Stimulated activated CD4-positive, alpha-beta T cell treated with anti-CD3 and anti-CD28 coated beads, Interleukin-12 subunit alpha, Interleukin-12 subunit beta, amount 100 ng/mL, for 24 hours (primary cell): ENCODE results near the gene GGA1.
"Not testable (repeated sequence)": the region's sequence is repeated elsewhere in the genome, so short reads cannot be mapped to it uniquely, and the experiment has no call there.

Source experiments
- DNase-seq, 2 experiments: peaks; one replicate each; pipeline ENCODE4 v3.0.0-alpha.2; 2020; ENCODE audit warnings: low read depth in 2 of 2

The GGA1 gene

DNA sequence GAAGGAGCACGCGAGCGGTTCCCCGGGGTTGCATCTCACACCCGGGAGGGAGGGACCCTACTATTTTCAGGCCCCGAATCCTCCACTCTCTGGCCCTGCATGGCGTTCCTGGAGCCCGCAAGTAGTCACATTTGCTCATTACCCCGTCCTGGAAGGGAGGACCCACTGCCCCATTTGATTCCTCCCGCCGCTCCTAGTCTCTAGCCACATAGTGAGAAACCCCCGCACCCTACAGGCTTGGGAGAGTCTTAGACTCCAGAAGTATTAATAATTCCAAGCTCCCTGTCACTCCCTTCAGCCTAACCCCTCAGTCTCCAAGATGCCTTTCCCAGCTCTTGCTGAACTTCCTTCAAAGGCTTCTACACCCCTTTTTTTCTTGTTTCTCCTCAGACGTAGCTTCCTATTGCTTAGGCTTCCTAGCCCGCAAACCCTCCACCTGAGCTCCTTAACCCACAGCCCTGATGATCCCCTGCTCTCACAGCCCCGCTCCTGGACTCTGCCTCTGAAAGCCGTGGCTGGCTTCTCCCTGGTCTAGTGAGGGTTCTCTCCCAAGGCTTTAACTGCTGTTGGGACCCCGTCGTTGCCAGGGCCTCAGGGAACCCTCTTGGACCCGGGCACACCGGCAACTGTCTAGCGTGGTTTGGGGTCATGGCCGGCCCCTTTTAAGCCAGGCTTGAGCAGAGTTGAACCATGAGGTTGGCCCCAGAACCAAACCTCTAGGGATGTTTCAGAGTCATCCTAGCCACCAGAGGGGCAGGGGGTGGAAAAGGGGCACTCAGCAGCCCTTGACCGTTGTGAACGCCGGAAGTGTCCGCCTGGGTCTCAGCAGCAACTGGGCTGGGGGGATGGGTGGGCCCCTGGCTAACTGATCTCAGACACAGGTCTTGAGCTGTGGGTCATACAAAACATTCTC is 862 bp downstream of the GGA1 start:
- no peak for DNase-seq

DNA sequence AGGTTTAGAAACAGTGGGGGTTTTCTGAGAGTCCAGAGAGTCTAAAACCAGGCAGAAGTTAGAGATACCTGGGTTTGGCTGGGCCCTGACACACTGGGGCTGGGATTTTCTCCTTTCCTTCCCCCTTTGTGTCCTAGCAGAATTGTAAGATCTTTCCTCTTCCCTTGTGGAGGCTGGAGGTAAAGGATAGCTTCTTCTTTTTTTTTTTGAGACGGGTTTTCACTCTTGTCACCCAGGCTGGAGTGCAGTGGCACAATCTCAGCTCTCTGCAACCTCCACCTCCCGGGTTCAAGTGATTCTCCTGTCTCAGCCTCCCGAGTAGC is 1.5 kb downstream of the GGA1 start:
- DNase-seq = not testable (repeated sequence)

DNA sequence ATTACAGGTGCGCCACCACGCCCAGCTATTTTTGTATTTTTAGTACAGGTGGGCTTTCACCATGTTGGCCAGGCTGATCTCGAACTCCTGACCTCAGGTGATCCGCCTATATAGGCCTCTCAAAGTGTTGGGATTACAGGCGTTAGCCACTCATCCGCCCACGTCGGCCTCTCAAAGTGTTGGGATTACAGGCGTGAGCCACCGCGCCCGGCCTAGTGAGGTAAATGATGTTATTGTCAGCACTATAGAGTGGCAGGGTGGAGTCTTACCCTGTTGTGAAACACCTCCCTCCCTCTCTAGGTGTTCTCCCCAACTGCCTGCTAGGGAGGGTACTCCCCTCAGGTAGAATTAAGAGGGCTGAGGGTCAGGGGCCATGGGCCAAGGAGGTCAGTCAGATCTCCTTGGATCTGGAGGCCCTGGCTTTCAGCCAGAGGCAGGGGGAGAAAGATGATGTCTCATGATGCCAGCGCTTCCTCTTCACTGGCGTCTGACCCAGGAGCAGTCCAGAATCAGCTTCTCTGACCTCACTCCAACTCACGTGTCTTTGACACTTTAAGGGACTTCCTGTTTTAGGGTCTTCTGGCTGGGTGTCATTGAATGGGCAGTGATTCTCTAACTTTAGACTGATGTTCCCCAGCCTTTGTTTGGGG is 2.0 kb downstream of the GGA1 start:
- DNase-seq = no peak

DNA sequence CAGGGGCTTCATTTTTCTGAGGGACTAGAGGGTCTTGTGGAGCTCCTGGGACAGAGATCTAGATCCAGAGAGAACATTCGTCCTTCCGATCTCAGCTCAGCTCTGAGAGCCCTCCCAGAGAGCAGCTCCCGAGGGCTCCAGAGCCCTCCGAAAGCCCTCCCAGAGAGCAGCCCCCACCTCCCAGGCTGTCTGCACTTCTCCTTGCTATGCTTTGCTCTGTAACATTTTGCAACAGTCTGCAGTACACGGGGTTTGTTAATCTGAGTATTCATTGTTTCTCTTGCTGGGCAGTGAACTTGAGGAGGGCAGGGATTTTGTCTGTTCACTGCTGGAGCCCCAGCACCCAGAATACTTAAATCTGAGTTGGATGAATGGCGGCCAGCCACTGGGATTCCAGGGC is 2.6 kb downstream of the GGA1 start:
- no peak for DNase-seq

DNA sequence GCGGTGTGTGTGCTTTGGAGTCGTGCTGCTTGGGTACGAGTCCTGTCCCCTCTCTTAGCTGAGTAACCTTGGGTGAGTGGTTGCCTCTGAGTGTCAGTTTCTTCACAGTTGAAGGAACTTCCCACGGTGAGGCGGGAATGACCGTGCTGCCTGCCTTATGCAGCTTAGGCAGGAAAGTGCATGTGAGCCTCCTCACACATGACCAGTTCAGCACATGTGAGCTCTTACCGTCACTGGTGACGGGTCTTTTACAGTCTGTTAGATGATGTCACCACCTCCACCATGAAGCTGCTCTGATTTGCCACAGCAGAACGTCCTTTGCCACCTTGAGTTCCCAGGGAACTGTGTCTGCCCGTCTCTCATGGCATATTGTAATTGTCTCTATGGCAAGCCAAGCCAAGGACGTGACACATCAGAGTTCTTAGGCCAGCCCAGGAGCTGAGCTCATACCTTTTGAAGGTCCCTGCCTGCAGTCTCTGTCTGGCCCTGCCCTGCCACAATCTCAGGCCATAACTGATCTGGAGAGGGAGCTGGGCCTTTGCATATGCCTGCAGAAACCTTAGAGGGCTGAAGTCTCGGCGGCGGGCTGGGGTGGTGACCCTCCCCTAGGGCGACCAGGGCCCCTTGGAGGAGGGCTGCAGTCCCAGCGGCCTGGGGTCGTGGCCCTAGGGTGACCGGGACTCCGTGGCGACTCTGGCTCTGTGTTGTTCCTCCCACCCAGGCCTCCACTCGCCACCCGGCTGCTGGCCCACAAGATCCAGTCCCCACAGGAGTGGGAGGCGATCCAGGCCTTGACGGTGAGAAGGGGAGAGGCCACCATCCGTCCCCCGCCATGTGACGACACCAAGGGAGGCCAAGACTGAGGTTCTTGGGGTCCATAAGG is 7.8 kb downstream of the GGA1 start:
- DNase-seq = no peak

DNA sequence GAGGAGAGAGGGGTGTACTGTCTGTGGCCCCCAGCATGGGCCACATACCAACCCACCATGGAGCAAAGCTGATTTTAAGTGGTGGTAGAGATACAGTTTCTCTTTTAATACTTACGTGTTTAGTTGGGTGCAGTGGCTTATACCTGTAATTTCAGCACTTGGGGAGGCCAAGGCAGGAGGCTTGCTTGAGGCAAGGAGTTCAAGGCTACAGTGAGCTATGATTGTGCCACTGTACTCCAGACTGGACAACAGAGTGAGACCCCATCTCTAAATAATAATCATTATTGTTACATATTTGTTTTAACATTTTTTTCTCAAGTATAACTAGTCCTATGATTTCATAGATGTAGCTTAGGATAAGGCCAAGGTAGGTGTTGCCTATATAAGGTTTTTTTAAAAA is 8.8 kb downstream of the GGA1 start:
- no peak for DNase-seq

DNA sequence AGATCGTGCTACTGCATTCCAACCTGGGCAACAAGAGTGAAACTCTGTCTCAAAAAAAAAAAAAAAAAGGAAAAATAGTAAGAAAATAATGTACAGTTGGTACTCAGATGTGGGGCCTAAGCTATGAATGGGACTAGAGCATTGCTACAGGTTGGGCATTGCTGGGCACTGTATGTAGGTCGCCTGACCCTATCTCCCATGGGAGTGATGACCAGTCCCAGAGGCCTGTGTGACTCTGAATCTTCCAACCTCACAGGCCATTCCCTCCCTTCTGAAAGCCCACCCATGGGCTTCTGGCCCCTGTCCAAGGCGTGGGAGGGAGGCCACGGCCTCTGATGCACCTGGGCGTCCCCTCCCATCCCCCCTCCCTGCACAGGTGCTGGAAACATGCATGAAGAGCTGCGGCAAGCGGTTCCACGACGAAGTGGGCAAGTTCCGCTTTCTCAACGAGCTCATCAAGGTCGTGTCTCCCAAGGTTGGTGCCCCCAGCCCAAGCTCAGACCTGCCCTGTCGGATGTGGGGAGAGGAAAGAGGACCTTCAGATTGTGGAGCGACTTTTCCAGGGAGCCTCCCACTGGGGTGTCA is 9.5 kb downstream of the GGA1 start:
- no peak for DNase-seq

DNA sequence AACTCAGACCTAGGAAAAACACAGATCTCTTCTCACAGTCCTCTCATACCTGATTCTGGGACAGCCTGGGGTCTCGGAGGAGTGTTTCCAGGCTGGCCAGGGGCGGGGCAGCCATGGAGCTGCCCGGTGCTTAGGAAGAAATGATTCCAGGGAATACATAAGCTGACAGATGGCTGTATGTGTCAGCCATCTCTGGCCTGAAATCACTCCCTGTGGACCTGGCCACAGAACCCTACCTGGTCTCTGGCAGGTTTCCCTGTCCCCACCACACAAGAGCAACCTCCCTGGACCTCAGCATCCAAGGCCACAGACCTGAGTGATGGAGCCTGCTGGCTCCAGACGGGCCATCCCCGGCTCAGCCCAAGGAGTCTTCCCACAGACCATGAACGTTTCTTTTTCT is 10.0 kb downstream of the GGA1 start:
- DNase-seq = no peak

DNA sequence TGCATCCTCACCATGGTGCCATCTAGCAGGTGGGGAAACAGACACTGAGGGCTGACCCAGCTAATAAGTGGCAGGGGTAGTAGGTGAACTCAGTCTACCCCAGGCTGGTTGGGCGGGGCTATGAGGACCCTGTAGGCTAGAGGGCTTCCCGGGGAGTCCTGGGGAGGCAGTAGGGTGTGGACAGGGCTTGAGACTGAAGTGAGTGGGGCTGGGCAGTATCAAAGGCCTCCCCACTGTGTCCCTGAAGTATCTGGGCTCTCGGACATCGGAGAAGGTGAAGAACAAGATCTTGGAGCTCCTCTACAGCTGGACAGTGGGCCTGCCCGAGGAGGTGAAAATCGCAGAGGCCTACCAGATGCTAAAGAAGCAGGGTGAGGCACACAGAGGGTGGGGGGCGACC is 11.4 kb downstream of the GGA1 start:
- no peak for DNase-seq

DNA sequence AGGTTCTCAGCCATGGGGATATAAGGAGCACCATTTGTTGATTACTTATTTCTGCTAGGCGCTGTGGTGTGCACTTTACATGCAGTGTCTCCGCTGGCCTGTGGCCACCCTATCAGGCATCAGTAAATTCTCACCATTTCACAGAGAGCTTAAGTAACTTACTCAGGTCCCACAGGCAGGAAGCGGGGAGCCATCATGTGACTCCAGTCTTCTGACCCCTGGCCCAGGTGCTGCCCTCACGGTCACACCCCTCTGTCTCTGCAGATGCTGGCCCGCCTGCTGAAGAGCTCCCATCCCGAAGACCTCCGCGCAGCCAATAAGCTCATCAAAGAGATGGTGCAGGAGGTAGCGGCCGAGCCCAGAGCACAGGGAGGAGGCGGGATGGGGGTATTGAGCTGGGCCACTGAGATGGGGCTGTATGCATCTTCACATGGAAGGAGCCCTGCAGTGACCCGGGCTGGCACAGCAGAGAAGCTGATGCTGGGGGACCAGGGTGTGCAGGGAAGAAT is 12.8 kb downstream of the GGA1 start:
- DNase-seq = no peak

DNA sequence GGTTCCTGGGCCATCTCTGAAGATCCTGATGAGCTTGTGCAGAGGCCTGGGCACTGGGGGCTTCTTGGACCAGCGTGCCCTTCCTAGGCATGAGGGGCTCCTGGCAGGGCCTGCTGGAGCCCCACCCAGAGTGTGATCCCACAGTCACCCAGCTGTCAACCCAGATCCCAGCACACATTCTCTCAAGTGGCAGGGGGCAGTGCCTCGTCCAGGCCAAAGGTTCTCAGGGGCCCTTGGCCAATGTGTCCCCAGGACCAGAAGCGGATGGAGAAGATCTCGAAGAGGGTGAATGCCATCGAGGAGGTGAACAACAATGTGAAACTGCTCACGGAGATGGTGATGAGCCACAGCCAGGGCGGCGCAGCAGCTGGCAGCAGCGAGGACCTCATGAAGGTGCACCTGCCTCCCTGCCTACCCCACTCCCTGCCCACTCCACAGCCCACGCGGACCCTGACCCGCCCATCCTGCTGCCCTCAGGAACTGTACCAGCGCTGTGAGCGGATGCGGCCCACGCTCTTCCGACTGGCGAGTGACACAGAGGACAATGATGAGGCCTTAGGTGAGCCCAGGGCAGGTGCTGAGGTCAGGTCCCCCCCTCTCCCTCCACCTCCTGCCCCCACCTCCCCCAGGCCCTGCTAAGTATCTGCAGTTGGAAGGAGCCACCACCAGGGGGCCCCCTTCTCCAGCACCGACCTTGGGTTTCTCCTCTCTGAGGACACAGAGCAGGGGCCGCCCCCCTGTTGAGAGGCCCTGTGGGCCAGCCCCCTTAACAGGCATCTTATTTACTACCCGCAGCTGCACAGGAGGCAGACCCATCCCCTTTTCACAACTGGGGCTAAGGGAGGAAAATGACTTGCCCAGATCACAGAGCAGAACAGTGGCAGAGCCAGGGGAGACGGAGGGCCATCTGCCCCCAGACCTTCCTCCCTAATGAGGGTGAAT is 14.7 kb downstream of the GGA1 start:
- DNase-seq = peak; percentile 51 to 70

DNA sequence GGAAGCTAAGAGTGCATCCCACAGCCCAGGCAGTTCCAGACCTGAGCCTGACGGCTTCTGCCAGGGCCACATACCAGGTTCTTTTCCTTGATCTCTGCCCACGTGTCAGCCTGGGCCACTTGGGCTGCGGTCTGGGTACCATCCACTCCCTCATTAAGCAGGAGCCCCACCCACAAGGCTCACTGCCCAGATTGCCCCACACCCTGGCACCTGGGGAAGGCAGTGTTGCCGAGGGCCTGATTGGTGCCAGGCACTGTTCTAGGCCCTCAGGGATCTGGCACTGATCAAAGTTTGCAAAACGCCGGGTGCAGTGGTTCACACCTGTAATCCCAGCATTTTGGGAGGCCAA is 15.4 kb downstream of the GGA1 start:
- no peak for DNase-seq

DNA sequence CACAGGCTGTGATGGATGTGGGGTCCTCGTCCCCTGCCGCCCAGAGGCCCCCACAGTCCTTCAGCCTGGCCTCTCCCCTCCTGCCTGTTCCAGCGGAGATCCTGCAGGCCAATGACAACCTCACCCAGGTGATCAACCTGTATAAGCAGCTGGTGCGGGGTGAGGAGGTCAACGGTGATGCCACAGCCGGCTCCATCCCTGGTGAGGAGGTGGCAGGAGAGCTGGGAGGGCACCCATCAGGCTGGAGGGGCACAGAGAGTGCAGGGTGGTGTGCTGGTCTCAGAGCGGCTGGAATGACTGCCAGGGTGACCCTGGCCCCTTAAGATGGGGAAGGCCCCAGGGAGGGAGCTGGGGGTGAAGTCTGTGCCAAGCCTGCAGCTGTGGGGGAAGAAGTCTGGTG is 16.2 kb downstream of the GGA1 start:
- no peak for DNase-seq

DNA sequence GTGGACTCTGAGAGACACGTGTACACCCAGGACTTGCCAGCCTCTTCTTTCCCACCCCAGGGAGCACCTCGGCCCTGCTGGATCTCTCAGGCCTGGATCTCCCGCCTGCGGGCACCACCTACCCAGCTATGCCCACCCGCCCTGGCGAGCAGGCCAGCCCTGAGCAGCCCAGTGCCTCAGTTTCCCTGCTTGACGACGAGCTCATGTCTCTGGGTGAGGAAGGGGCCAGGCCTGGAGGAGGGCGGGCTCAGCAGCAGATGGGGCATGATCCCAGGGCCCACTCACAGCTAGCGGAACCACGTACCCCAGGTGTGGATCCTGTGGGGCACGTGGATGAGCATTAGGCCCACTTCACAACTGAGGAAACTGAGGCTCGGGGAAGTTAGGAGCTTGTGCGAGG is 17.1 kb downstream of the GGA1 start:
- no peak for DNase-seq

DNA sequence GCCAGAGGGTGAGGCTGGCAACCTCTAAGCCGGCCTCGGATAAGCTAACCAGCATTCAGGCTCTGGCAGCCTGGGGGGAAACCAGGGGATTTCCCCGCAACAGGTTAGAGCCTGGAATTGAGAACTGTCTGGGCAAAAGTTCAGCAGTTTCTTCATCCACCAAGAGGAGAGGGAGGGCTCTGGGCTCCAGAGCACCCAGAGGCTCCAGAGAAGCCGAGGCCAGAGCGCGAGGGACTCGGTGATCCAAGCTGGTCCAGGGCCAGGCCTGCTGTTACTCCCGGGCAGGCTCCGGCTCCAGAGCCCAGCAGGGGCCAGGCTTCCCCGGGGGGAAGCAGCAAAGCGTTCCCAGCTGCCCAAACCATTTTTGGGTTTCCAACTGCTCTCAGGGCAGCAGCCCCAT is 17.5 kb downstream of the GGA1 start:
- no peak for DNase-seq

DNA sequence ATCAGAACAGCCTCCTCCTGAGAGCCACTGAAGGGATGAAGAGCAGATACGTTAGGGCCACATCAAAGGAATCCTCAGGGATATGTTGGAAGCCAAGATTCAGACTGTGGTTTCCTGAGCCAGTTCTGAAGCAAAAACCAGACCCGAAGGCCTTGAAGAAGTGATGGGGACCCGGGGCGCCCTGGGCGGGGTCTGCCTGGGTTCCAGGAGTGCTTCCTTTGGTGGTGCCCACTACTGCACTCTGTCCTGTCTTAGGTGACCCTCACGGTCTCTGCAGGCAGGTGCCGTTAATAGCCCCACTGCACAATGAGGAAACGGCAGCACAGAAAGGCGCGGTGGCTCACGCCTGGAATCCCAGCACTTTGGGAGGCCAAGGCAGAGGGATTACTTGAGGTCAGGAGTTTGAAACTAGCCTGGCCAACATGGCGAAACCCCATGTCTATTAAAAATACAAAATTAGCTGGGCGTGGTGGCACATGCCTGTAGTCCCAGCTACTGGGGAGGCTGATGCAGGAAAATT is 18.0 kb downstream of the GGA1 start:
- no peak for DNase-seq

DNA sequence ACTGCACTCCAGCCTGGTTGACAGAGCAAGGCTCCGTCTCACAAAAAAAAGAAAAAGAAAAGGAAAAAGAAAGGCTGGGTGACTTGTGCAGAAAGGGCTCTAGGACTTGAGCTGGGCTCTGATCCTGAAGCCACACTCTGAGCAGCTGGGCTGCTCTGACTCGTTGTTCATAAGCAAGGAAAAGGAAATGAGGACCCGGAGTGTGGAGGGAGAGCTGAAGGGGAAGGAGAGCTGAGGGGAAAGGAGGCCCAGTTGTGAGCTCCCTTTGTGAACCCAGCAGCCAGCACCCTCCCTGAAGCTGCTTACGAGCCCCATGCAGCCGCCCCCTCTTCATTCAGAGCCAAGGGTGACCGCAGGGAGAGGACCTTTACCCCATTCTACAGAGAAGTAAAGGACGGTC is 18.5 kb downstream of the GGA1 start:
- DNase-seq = no peak

DNA sequence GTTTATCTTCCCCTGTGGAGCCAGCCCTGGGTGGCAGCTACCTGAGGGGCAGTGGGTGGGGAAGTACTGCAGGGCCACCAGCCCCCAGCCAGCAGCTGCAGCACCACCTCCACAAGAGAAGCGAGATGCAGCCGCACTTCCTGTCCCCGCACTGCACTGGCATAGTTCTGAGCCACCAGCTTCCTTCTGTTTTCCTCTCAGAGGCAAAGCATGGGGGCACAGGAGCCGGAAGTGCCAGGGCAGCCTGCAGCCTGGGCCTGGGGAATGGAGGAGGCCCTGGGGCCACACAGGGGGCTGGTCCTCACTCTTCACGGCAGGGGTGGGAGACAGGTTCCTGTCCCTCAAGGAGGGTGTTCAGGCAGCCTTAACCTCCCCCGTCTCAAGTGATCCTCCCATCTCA is 18.9 kb downstream of the GGA1 start:
- DNase-seq = no peak

DNA sequence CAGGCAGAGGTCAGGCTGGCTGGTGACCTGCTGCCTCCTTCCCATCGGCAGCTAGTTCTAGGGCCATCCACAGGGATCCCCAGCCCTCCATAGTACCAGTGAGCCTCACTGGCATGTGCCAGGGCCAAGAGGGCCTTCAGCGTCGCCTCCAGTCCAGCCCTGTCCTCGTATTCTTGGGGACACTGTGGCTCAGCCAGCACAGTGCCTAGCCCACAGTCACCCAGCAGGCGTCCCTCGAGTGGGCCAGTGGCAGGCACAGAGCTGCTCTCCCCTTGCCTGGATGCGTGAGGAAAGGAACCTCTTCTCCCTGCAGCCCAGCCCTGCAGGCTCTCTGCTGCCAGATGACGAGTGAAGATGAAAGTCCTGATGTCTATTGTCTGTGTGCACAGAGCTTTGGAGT is 20.2 kb downstream of the GGA1 start:
- no peak for DNase-seq

DNA sequence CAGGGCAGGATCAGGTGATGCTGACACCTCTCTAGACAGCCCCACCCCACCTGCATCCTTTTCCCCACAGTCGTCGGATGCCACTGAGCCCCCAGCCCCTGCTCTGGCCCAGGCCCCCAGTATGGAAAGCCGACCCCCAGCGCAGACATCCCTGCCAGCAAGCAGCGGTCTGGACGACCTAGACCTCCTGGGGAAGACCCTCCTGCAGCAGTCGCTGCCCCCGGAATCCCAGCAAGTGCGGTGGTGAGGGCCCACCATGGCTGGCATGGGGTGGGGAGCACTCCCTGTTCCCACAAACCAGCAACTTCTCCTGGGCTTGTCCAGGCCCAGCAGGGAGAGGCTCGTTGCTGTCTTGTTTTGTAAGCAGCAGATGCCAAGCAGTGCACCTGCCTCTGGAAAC is 21.3 kb downstream of the GGA1 start:
- DNase-seq = no peak
